Measurements from ENCODE around the gene RARA.

DNA sequence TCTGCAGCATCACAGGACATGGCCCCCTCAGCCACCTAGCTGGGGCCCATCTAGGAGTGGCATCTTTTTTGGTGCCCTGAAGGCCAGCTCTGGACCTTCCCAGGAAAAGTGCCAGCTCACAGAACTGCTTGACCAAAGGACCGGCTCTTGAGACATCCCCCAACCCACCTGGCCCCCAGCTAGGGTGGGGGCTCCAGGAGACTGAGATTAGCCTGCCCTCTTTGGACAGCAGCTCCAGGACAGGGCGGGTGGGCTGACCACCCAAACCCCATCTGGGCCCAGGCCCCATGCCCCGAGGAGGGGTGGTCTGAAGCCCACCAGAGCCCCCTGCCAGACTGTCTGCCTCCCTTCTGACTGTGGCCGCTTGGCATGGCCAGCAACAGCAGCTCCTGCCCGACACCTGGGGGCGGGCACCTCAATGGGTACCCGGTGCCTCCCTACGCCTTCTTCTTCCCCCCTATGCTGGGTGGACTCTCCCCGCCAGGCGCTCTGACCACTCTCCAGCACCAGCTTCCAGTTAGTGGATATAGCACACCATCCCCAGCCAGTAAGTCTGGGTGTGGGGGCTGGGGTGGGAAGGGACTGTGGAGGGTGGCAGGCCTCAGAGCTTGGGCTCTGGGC lies 22.0 kb downstream of the RARA start:
- TF ChIP-seq, protein P1, sequence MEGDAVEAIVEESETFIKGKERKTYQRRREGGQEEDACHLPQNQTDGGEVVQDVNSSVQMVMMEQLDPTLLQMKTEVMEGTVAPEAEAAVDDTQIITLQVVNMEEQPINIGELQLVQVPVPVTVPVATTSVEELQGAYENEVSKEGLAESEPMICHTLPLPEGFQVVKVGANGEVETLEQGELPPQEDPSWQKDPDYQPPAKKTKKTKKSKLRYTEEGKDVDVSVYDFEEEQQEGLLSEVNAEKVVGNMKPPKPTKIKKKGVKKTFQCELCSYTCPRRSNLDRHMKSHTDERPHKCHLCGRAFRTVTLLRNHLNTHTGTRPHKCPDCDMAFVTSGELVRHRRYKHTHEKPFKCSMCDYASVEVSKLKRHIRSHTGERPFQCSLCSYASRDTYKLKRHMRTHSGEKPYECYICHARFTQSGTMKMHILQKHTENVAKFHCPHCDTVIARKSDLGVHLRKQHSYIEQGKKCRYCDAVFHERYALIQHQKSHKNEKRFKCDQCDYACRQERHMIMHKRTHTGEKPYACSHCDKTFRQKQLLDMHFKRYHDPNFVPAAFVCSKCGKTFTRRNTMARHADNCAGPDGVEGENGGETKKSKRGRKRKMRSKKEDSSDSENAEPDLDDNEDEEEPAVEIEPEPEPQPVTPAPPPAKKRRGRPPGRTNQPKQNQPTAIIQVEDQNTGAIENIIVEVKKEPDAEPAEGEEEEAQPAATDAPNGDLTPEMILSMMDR (conservative IDR thresholded peaks at IDR 0.05 in 1 of 2, IDR thresholded peaks at IDR 0.05 in 1 of 2; ENCODE audit: low read depth in 1 of 2, low read length in 2 of 2), result no peak
- no peak for TF ChIP-seq EZH2 (IDR thresholded peaks at IDR 0.05; ENCODE audit: low read length, missing control alignments)

Measured in fibroblast of lung (primary cell).